Left colon (tissue), 2 donors: Measurements from ENCODE around the gene RAB11B. TPM values are rescaled to one million over a fixed set of nuclear protein-coding genes. Genes with fewer than 3 reads are reported as not detected.

Experiments
- ATAC-seq: fragments of 200-7000 bp; cut with Tn5 transposase; one replicate; pipeline ENCODE4 v1.9.1; 2020; ENCODE audit warnings: mild to moderate bottlenecking, moderate library complexity
- DNase-seq, 2 donors: peaks; one replicate each; pipeline ENCODE4 v3.0.0-alpha.2; 2020
- intact Hi-C, 2 donors: fragments of 100-400 bp; cut with DNase I in 1 of 2; cut with micrococcal nuclease in 1 of 2; formaldehyde crosslinking; loops; one replicate each; pipeline versions ENCODE4 v1.11.2 to v1.14.0; 2022; cut with DNase I, micrococcal nuclease
- microRNA-seq, 2 donors: library from miRNA; unstranded; fragments of <30 nt; microRNA quantifications; one replicate each; pipeline versions ENCODE4 v1.1.0 to v1.2.0, GENCODE V29; 2020
- total RNA-seq, 2 donors: library from RNA; stranded (reverse); fragmentation: NEBNext Ultra II Directional; extraction: Animal tissue kit (Norgen Biotek cat#: 25700); gene quantifications; one replicate each; pipeline ENCODE4 v1.2.1, GENCODE V29; 2021
- donor health status: DM: no; HTN: no; CAD: no.
- donor health status: DM: yes; HTN: yes; CAD: no.

RAB11B gene
- total RNA-seq, 2 donors from 2014 or later = 112 to 135 TPM

DNA sequence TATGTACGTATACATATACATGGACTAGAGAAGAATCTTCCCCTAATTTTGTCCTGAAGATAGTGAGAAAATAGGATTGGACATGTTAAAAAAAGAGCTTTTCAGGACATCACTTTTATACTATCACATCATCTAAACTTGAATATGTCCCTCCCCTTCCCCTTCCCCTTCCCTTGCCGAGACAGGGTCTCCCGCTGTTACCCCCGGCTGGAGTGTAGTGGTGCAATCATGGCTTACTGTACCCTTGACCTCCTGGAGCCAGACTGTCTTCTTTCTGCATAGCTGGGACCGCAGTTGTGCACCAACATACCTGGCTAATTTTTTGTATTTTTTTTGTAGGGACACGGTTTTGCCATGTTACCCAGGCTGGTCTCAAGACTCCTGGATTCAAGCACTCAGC is 61.2 kb downstream of the RAB11B start:
- no peak for ATAC-seq
- DNase-seq = no peak
- intact Hi-C loops = no loop called here

GRCh38 chr19:8451885-8452284 is 61.7 kb downstream of the RAB11B start:
- intact Hi-C loops = no loop called here
- no peak for ATAC-seq
- no peak for DNase-seq

DNA sequence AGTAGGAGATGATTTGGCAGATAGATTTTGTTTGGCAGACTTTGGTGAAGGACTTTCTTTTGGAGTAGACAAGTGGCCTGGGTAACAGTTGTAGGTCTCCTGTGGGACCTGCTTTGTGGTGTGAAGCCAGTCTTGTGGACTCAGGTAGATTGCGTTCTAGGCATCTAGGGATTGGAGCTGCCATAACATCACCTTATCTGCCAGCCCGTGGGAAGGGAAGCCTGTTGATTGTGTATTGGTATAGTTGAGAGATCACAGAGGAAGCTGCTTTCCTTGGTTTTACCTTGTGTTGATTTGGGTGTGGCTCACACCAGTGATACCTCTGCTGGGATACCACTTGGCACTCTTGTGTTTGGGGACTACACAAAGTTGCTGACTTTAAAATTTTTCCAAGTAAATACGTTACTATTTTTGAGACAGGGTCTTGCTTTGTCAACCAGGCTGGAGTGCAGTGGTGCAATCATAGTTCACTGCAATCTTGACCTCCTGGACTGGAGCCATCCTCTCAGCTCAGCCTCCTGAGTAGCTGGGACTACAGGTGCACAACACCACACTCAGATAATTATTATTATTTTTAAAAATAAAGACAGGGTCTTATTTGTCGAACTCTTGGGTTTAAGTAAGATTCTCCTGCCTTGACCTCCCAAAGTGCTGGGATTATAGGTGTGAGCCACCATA is 62.4 kb downstream of the RAB11B start:
- DNase-seq = no peak
- intact Hi-C loops = no loop called here
- peak; percentile 27 for ATAC-seq

DNA sequence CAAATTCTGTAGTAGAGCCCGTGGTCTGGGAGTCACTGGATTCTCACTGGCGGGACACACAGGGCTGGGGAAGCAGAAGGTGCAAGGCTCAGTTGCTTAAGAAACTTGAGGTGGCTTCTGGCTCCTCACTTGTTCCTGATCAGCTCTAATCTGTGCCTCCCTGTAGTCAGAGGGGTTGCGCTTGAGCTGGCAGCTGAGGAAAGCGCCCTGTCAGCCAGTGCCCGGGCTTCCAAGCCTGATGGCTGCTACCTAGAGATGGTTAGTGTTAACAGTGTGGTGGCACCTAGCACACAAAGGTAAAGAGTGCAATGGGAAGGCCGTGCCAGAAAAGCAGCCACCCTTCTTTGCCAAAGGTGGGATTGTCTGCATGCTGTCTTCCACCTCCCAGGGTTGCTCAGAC is 63.5 kb downstream of the RAB11B start:
- no peak for DNase-seq
- ATAC-seq = no peak
- intact Hi-C loops = no loop called here

Small RNA genes within 50 kb of the gene (microRNA-seq; reads per million reads assigned to microRNA genes)
- 6.8 to 7.5 reads per million in 2 donors for gene MIR4999

Other genes with a start within 250 kb of the RAB11B start
- not detected for gene FBN3, start 240.8 kb upstream of the RAB11B start, total RNA-seq
- gene CERS4, start 181.0 kb upstream of the RAB11B start, total RNA-seq = 1 to 10 TPM; 3.8 to 7.3 TPM
- 10 to 100 TPM; 46.0 to 46.2 TPM for gene CD320, start 82.0 kb upstream of the RAB11B start, total RNA-seq
- gene NDUFA7, start 69.0 kb upstream of the RAB11B start, total RNA-seq = 10 to 100 TPM; 49.3 to 59.6 TPM
- gene RPS28, start 68.9 kb upstream of the RAB11B start, total RNA-seq = 1,000 to 10,000 TPM; 1,489 to 1,517 TPM
- gene KANK3, start 47.1 kb upstream of the RAB11B start, total RNA-seq = 1 to 10 TPM; 2.4 to 2.6 TPM
- gene ANGPTL4, start 26.2 kb upstream of the RAB11B start, total RNA-seq = 1 to 10 TPM; 3.2 TPM
- 10 to 100 TPM; 27.2 to 46.6 TPM for gene MARCHF2, start 22.9 kb downstream of the RAB11B start, total RNA-seq
- 100 to 1,000 TPM in 1 of 2 donors, 10 to 100 TPM in 1; 99.8 to 136 TPM for gene HNRNPM, start 54.6 kb downstream of the RAB11B start, total RNA-seq
- under 1 TPM; 0.46 to 0.70 TPM for gene PRAM1, start 112.3 kb downstream of the RAB11B start, total RNA-seq
- gene ZNF414, start 123.8 kb downstream of the RAB11B start, total RNA-seq = 10 to 100 TPM; 22.1 to 22.4 TPM
- 10 to 100 TPM in 1 of 2 donors, 1 to 10 TPM in 1; 5.4 to 12.1 TPM for gene MYO1F, start 187.1 kb downstream of the RAB11B start, total RNA-seq
- gene ADAMTS10, start 220.4 kb downstream of the RAB11B start, total RNA-seq = 1 to 10 TPM; 4.2 to 8.9 TPM
- gene NFILZ, start 240.3 kb downstream of the RAB11B start, total RNA-seq = not detected